ENCODE data around the gene C11orf16. TPM values are rescaled to one million over a fixed set of nuclear protein-coding genes. Genes with fewer than 3 reads are reported as not detected.

The C11orf16 gene
- total RNA-seq, 2 experiments from 2014 or later: not detected

DNA sequence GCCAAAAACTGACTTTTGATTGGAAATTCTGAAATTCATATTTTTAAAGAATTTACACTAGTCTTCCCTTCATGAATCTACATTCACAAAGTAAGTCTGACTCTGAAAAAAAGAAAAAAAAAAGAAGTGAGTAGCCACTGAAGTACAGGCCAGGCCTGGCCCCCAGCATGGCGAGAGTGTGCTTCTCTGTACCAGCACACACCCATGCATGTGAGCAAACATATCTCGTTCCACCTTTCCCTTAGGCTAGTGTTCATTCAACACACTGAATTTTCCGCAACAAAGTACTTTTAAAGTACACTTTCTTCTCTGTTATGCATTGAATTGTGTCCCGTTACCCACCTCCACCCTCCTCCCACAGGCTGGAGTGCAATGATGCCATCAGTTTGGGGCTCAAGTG, 4.5 kb downstream of the C11orf16 start:
- Mint-ChIP-seq H3K4me1 (no peaks in the 10 kb centered on the region), H3K4me3 (no peak overlapping the region), H3K27me3 (no peaks in the 10 kb centered on the region), H3K36me3 (no peaks in the 10 kb centered on the region), H3K27ac (no peak overlapping the region), H3K9me3 (ENCODE audit: low read depth) (no peaks in the 10 kb centered on the region)
- no peak for ATAC-seq
- CTCF ChIA-PET: interaction anchor here (1.0 kb wide), 1 partner anchor 14 kb away, joined by 3 read pairs; no protein-coding TSS in a partner anchor
- DNase-seq: no peak

DNA sequence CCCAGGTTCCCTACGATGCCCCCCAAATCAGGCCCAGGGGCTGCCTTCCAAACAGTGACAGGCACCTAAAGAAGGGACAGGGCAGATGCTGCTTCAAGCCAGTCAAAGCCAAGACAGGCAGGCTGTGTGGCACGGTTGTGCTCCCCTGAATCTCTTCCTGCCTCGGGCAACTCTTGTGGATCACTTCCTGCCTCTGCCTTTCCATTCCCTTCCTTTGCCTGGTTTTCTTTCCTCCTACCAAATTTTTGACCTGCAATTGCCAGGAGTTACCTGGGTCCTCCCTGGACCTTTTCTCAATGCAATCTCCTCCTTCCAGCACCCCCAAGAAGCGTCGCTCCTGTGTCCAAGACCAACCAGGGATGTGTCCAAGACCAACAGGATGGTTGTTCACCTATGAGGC, 5.5 kb downstream of the C11orf16 start:
- no peak overlapping the region for H3K27ac Mint-ChIP-seq

DNA sequence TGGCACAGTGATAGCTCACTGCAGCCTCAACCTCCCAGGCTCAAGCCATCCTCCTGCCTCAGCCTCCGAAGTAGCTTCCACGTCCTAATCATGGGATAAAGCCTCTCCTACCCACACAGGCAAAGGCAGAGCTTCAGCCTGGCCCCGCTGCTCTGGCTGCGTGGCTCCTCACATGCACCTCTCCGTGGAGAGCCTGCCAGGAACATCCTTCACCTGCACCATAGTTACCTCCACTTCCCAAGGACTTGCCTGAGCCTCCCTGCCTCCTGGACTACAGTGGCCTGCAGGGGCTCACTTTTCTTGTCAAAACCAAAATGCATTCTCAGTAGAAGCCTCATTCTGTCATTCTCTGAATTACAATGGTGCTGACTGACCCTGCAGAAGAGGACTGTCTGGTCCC, 6.5 kb downstream of the C11orf16 start:
- Mint-ChIP-seq H3K9me3 (ENCODE audit: low read depth) (no peaks in the 10 kb centered on the region), H3K27me3 (no peaks in the 10 kb centered on the region), H3K27ac (no peak overlapping the region), H3K36me3 (peaks cover 2% of the 10 kb centered on the region), H3K4me3 (no peak overlapping the region), H3K4me1 (no peaks in the 10 kb centered on the region)
- ATAC-seq (no peak), DNase-seq (no peak)
- CTCF ChIA-PET: interaction anchor here (0.9 to 1.4 kb wide), 2 partner anchors 20 to 33 kb away, joined by 3 to 5 read pairs; no protein-coding TSS in a partner anchor

More for the DNA sequence above, 5.5 kb downstream of the C11orf16 start:
- H3K36me3 Mint-ChIP-seq: no peaks in the 10 kb centered on the region
- no peak for ATAC-seq
- CTCF ChIA-PET: interaction anchor here (1.0 kb wide), 1 partner anchor 13 kb away, joined by 3 read pairs; no protein-coding TSS in a partner anchor
- H3K27me3 Mint-ChIP-seq: no peaks in the 10 kb centered on the region
- no peak for DNase-seq
- H3K4me3 Mint-ChIP-seq: no peak overlapping the region
- no peaks in the 10 kb centered on the region for H3K4me1 Mint-ChIP-seq
- H3K9me3 Mint-ChIP-seq (ENCODE audit: low read depth): no peaks in the 10 kb centered on the region

DNA sequence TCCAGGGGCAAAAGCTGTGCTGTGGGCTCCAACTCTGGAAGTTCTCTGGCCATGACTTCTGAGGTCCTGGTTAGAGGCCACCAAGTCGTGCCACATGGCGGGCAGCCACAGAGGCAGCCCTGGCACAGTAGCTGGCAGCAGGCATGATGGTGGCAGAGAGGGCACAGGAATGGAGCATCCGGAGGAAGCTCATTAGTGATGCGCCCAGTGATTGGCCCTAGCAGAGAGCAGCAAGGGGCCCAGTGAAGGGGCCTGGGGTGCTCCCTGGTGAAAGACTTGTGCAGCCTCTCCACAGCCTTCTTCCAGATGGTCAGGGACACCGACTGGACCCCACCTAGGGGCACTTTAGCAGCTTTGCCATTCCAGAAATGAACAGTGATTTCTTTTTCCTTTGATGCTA, 7.0 kb downstream of the C11orf16 start:
- no peak overlapping the region for H3K27ac Mint-ChIP-seq
- no peaks in the 10 kb centered on the region for H3K4me1 Mint-ChIP-seq
- H3K27me3 Mint-ChIP-seq: no peaks in the 10 kb centered on the region
- no peak overlapping the region for H3K4me3 Mint-ChIP-seq
- DNase-seq (no peak), ATAC-seq (no peak)
- peaks cover 2% of the 10 kb centered on the region for H3K36me3 Mint-ChIP-seq
- CTCF ChIA-PET: interaction anchor here (0.9 to 1.4 kb wide), 2 partner anchors 20 to 34 kb away, joined by 3 to 5 read pairs; no protein-coding TSS in a partner anchor
- H3K9me3 Mint-ChIP-seq (ENCODE audit: low read depth): no peaks in the 10 kb centered on the region

DNA sequence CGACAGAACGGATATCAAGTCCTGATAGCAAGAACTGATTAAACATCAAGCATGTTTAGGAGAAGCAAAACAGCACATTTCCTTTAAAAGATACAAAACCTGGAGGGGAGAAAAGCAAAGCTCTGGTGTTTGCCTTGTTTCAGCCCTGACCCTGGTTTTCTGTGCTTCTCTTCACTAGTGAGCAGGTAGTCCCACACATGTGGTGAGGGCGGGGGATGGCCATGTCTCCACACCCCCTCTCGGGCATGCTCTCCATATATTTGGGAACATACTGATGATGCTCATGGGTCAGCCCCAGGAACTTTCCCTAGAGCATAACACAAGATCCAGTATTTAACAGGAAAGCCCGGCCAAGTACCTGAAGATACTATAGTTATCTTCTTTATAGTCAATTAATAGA, 10.1 kb downstream of the C11orf16 start:
- CTCF ChIA-PET: interaction anchor here (1.6 kb wide), 1 partner anchor 26 kb away, joined by 4 read pairs; no protein-coding TSS in a partner anchor
- H3K36me3 Mint-ChIP-seq: peaks cover 2% of the 10 kb centered on the region
- H3K27ac Mint-ChIP-seq: no peak overlapping the region
- DNase-seq: no peak
- H3K4me3 Mint-ChIP-seq: no peak overlapping the region
- no peaks in the 10 kb centered on the region for H3K4me1 Mint-ChIP-seq
- ATAC-seq: no peak
- no peaks in the 10 kb centered on the region for H3K27me3 Mint-ChIP-seq
- no peaks in the 10 kb centered on the region for H3K9me3 Mint-ChIP-seq (ENCODE audit: low read depth)

DNA sequence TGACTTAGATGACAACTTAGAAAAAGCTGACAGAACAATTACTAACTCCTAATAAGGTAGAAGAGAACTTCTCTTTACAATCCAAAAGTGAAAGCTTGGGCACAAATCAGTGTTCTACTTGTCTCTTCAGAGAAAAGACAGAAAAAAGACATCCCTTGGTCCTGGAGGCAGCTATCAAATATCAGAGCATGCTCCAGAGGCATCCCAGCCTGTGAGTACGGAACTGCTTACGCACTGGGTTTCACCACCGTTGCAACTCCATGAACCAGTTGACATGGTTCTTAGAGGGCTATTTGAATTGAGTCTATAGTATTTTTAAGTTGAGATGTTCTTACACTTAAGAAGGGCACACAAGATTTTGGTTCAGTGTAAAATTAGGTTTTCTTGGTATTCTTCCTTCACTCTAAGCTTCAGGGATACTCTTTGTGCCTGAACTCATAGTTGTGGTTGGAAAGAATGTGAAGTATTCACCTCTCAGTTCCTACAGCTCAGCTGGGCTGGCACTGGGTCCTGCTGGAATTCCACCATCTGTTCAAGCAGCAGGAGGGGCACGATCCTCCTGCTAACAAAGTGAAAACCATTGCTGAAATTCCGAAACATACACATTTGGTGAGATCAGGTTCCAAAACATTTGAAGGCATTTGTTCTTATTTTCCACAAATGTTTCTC, 15.5 kb downstream of the C11orf16 start:
- Mint-ChIP-seq H3K4me3 (no peak overlapping the region), H3K36me3 (peaks cover 9% of the 10 kb centered on the region), H3K27ac (no peak overlapping the region), H3K27me3 (no peaks in the 10 kb centered on the region), H3K4me1 (peaks cover 32% of the 10 kb centered on the region), H3K9me3 (ENCODE audit: low read depth) (no peaks in the 10 kb centered on the region)
- ATAC-seq: no peak
- CTCF ChIA-PET: interaction anchor here (0.6 to 7.9 kb wide), 3 partner anchors 41 to 221 kb away, joined by 3 to 107 read pairs (median 3); partner anchors contain the start of gene TMEM9B
- DNase-seq: no peak

DNA sequence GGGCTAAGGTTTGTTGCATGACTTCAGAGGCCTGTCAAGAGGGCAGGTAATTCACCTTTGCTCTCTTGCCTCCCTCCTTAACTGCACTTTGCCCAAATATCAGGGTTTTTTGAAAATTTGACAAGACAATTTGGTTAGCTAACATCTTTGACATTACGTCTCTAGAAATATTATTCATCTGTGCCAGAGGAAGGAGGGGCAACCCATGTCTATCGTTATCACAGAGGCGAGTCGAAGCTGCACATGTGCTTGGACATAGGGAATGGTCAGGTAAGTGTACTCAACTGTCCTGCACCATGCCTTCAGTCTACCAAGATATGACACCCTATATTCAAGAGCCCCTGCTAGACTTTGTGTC, 18.1 kb downstream of the C11orf16 start:
- Mint-ChIP-seq H3K27ac (peak overlapping the region; percentile 80), H3K4me1 (peaks cover 43% of the 10 kb centered on the region), H3K36me3 (peaks cover 7% of the 10 kb centered on the region), H3K9me3 (ENCODE audit: low read depth) (no peaks in the 10 kb centered on the region), H3K4me3 (peak overlapping the region; percentile 60), H3K27me3 (no peaks in the 10 kb centered on the region)
- DNase-seq (no peak), ATAC-seq (no peak)
- CTCF ChIA-PET: interaction anchor here (0.6 to 7.9 kb wide), 15 partner anchors 13 to 380 kb away, joined by 3 to 107 read pairs (median 4); partner anchors contain the start of genes C11orf16 and TMEM9B

DNA sequence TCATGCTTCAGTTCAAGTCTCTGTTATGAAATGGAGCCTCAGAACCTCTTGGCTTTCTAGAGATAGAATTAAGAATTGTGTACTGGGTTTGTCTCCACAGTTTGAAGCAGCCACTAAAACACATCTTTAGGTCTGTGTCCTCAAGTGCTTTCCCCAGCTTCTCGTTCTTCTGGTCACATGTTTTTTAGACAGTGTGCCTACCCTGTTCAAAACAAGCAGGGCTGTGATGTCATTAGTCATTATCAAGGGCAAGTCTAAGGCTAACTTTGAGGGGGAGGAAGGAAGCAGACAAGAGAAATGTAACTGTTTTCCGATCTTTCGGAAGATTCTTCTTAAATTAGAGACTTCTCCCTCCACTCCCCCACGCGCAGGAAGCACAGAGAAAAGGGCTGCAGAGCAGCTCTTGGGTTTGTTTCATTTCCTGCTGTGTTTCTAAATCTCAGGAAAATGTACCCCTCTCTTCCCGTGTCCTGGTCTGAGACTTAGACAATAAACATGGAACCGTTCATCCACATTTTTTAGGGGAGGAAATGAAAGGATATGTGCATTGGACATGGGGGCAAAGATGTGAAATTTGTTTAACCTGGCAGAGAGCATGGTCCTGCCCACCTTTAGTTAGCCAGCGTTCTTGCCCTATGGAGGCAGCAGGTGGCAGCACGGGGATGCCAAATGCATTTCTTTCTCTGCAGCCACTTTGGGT, 18.6 kb downstream of the C11orf16 start:
- CTCF ChIA-PET: interaction anchor here (0.6 to 7.9 kb wide), 12 partner anchors 12 to 224 kb away, joined by 3 to 107 read pairs (median 3); partner anchors contain the start of gene TMEM9B
- no peaks in the 10 kb centered on the region for H3K9me3 Mint-ChIP-seq (ENCODE audit: low read depth)
- peaks cover under 1% of the 10 kb centered on the region for H3K27me3 Mint-ChIP-seq
- peak; percentile 72 for DNase-seq
- H3K4me1 Mint-ChIP-seq: peaks cover 46% of the 10 kb centered on the region
- peak; percentile 34 for ATAC-seq
- H3K4me3 Mint-ChIP-seq: peak overlapping the region; percentile 60
- H3K36me3 Mint-ChIP-seq: peaks cover 7% of the 10 kb centered on the region
- H3K27ac Mint-ChIP-seq: peak overlapping the region; percentile 80

DNA sequence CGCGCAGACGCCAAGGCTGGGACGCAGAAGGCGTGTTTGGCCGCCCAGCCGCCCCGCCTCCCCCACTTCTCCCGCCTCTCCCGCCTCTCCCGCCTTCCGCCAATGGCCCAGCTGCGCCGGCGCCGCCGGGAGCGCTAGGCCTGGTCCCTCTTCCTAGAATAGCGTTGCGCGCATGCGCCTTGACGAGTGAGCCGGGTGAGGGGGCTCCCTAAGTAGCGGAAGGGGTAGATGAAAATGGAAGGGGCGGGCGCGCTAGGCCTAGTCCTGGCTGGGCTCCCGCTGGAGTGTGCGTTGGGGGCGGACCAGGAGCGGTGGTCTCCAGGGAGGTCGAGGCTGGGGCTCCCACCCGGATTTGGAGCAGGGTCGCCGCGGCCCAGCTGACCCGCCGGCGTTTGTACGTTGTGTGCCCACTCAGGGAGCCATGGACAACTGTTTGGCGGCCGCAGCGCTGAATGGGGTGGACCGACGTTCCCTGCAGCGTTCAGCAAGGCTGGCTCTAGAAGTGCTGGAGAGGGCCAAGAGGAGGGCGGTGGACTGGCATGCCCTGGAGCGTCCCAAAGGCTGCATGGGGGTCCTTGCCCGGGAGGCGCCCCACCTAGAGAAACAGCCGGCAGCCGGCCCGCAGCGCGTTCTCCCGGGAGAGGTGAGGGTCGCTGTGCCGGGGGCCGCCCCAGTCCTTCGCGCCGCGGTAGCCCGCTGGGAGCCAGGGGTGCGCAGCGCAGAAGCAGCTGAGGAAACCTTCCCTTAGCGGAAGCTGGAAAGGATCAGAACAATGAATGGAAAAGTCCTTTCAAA, 21.5 kb downstream of the C11orf16 start, which contains the start of gene AKIP1:
Gene AKIP1 (plus strand): TSS at position 161 of the 795 bp plus-strand sequence. CDS start 261 bp downstream, at position 422.
- Mint-ChIP-seq H3K4me1 (peaks cover 52% of the 10 kb centered on the region), H3K27me3 (peaks cover 4% of the 10 kb centered on the region), H3K36me3 (peaks cover 7% of the 10 kb centered on the region), H3K27ac (peak within 1 kb of the TSS; percentile 78), H3K9me3 (ENCODE audit: low read depth) (no peaks in the 10 kb centered on the region), H3K4me3 (peak within 1 kb of the TSS; percentile 86)
- CTCF ChIA-PET: interaction anchor here (1.3 to 7.9 kb wide), 3 partner anchors 47 to 226 kb away, joined by 7 to 107 read pairs (median 8); partner anchors contain the start of gene TMEM9B
- peak; percentile 89 for DNase-seq
- peak; percentile 85 for ATAC-seq

DNA sequence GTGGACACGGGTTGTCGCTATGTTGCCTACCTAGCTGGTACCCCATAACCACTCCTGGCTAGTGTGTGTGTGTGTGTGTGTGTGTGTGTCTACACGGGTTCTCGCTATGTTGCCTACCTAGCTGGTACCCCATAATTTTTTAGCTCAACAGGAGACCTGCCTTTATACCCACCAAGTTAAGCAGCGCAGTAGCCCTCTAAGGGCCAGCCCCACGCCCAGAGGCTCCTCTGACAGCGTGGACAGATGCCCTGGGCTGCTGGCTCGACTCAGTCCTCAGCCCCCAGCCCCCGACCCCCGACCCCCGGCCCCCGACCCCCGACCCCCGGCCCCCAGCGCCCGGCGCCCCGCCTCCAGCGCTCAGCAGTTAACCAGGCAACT, 22.1 kb downstream of the C11orf16 start:
- DNase-seq (no peak), ATAC-seq (peak; percentile 24)
- peaks cover 4% of the 10 kb centered on the region for H3K27me3 Mint-ChIP-seq
- H3K4me3 Mint-ChIP-seq: peak overlapping the region; percentile 86
- CTCF ChIA-PET: interaction anchor here (1.3 to 7.9 kb wide), 2 partner anchors 48 to 53 kb away, joined by 8 to 107 read pairs; partner anchors contain the start of gene TMEM9B
- peak overlapping the region; percentile 19 for H3K27ac Mint-ChIP-seq
- H3K4me1 Mint-ChIP-seq: peaks cover 51% of the 10 kb centered on the region
- H3K9me3 Mint-ChIP-seq (ENCODE audit: low read depth): no peaks in the 10 kb centered on the region
- H3K36me3 Mint-ChIP-seq: peaks cover 7% of the 10 kb centered on the region

DNA sequence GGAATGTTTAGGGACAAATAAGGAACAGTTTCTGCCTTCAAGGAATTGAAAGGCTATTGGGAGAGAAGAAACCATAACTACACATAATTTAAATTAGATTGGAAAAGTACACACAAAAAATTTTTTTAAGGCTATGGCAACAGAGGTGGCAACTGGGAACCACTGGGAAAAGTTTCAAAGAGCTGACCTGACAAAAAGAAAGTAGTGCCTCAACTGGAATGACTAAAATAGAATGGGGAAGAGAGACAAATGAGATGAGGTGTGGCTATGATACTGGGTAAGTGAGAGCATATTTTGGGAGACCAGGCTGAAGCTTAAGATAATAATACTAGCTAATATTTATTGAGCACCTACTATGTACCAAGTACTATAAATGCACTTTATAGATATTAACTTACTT, 24.6 kb downstream of the C11orf16 start:
- H3K36me3 Mint-ChIP-seq: peaks cover 4% of the 10 kb centered on the region
- CTCF ChIA-PET: interaction anchor here (0.6 to 1.7 kb wide), 3 partner anchors 51 to 322 kb away, joined by 3 to 6 read pairs (median 3); no protein-coding TSS in a partner anchor
- peaks cover 31% of the 10 kb centered on the region for H3K4me1 Mint-ChIP-seq
- no peak for DNase-seq
- H3K27ac Mint-ChIP-seq: no peak overlapping the region
- H3K4me3 Mint-ChIP-seq: no peak overlapping the region
- ATAC-seq: no peak
- no peaks in the 10 kb centered on the region for H3K9me3 Mint-ChIP-seq (ENCODE audit: low read depth)
- peaks cover 10% of the 10 kb centered on the region for H3K27me3 Mint-ChIP-seq

DNA sequence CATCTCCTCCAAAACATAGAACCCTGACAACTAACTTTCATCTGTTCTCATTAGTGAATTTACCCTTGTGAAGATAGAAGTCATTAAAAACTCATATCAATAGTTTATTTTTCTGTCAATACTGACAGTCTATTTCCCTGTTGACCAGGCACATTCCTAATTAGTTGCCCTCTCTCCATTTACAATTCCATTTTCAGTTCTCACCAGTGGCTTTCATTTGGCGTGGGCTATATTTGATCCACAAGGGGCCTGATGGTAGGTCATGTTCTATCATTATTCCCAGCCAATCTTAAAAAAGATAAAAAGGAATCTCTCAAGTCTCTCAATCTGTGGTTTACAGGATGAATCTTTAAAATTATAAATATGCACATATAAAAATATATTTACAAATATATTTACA, 25.6 kb downstream of the C11orf16 start:
- Mint-ChIP-seq H3K4me3 (no peak overlapping the region), H3K27ac (no peak overlapping the region)
- CTCF ChIA-PET: no interaction called here

More for the DNA sequence above, 25.6 kb downstream of the C11orf16 start:
- peaks cover 5% of the 10 kb centered on the region for H3K36me3 Mint-ChIP-seq
- H3K4me1 Mint-ChIP-seq: peaks cover 26% of the 10 kb centered on the region
- H3K27me3 Mint-ChIP-seq: peaks cover 13% of the 10 kb centered on the region
- no peak for DNase-seq
- peaks cover 2% of the 10 kb centered on the region for H3K9me3 Mint-ChIP-seq (ENCODE audit: low read depth)
- ATAC-seq: no peak
